Measurements from ENCODE around the gene WDR88.

DNA sequence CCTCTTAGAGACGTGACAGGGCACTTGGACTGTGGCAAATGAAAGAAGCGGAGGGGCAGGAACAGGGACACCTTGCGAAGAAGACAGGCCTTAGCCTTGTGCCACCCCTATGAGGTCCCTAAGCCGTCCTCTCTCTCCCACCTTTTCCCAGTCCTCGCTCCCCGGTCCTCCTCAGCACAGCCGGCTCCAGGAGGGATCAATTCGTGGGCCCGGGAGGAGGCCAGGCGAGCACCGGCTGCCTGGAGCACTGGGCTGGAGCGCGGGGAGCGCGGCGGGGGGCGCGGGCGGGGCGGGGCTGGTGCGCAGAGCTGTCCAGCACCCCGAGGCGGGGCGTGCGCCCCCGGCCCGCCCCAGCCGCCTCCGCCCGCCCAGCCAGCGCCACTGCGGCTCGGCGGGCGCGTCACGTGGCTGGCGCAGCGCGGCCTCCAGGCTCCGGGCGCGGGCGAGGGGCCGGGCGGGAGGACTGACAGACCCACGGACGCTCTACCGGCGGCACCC lies 62.0 kb downstream of the WDR88 start, which contains the start of gene LRP3:
- TF ChIP-seq, protein P1, sequence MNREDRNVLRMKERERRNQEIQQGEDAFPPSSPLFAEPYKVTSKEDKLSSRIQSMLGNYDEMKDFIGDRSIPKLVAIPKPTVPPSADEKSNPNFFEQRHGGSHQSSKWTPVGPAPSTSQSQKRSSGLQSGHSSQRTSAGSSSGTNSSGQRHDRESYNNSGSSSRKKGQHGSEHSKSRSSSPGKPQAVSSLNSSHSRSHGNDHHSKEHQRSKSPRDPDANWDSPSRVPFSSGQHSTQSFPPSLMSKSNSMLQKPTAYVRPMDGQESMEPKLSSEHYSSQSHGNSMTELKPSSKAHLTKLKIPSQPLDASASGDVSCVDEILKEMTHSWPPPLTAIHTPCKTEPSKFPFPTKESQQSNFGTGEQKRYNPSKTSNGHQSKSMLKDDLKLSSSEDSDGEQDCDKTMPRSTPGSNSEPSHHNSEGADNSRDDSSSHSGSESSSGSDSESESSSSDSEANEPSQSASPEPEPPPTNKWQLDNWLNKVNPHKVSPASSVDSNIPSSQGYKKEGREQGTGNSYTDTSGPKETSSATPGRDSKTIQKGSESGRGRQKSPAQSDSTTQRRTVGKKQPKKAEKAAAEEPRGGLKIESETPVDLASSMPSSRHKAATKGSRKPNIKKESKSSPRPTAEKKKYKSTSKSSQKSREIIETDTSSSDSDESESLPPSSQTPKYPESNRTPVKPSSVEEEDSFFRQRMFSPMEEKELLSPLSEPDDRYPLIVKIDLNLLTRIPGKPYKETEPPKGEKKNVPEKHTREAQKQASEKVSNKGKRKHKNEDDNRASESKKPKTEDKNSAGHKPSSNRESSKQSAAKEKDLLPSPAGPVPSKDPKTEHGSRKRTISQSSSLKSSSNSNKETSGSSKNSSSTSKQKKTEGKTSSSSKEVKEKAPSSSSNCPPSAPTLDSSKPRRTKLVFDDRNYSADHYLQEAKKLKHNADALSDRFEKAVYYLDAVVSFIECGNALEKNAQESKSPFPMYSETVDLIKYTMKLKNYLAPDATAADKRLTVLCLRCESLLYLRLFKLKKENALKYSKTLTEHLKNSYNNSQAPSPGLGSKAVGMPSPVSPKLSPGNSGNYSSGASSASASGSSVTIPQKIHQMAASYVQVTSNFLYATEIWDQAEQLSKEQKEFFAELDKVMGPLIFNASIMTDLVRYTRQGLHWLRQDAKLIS (CRISPR knock-in tag; IDR thresholded peaks at IDR 0.05; ENCODE audit: borderline replicate concordance): no peak
- TF ChIP-seq, protein P2, sequence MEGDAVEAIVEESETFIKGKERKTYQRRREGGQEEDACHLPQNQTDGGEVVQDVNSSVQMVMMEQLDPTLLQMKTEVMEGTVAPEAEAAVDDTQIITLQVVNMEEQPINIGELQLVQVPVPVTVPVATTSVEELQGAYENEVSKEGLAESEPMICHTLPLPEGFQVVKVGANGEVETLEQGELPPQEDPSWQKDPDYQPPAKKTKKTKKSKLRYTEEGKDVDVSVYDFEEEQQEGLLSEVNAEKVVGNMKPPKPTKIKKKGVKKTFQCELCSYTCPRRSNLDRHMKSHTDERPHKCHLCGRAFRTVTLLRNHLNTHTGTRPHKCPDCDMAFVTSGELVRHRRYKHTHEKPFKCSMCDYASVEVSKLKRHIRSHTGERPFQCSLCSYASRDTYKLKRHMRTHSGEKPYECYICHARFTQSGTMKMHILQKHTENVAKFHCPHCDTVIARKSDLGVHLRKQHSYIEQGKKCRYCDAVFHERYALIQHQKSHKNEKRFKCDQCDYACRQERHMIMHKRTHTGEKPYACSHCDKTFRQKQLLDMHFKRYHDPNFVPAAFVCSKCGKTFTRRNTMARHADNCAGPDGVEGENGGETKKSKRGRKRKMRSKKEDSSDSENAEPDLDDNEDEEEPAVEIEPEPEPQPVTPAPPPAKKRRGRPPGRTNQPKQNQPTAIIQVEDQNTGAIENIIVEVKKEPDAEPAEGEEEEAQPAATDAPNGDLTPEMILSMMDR (IDR thresholded peaks at IDR 0.05): no peak
- TF ChIP-seq CREB1 (CRISPR knock-in tag; IDR thresholded peaks at IDR 0.05) (no peak), CBFB (CRISPR knock-in tag; IDR thresholded peaks at IDR 0.05; ENCODE audit: low read depth) (no peak), CREM (CRISPR knock-in tag; IDR thresholded peaks at IDR 0.05) (no peak)
- TF ChIP-seq, protein P3, sequence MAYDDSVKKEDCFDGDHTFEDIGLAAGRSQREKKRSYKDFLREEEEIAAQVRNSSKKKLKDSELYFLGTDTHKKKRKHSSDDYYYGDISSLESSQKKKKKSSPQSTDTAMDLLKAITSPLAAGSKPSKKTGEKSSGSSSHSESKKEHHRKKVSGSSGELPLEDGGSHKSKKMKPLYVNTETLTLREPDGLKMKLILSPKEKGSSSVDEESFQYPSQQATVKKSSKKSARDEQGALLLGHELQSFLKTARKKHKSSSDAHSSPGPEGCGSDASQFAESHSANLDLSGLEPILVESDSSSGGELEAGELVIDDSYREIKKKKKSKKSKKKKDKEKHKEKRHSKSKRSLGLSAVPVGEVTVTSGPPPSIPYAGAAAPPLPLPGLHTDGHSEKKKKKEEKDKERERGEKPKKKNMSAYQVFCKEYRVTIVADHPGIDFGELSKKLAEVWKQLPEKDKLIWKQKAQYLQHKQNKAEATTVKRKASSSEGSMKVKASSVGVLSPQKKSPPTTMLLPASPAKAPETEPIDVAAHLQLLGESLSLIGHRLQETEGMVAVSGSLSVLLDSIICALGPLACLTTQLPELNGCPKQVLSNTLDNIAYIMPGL (CRISPR knock-in tag; IDR thresholded peaks at IDR 0.05): no peak
- TF ChIP-seq, protein P4, sequence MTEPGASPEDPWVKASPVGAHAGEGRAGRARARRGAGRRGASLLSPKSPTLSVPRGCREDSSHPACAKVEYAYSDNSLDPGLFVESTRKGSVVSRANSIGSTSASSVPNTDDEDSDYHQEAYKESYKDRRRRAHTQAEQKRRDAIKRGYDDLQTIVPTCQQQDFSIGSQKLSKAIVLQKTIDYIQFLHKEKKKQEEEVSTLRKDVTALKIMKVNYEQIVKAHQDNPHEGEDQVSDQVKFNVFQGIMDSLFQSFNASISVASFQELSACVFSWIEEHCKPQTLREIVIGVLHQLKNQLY (CRISPR knock-in tag; IDR thresholded peaks at IDR 0.05): no peak

Data from WTC11 (cell line).